Measurements from ENCODE around the gene B3GALT4. TPM values are rescaled to one million over a fixed set of nuclear protein-coding genes. Genes with fewer than 3 reads are reported as not detected.
A peak's percentile ranks its signal among the peaks of the same experiment; 100 is the strongest.

The B3GALT4 gene
- total and polyA plus RNA-seq, 10 donors, result 11.5 to 31.6 (median 24.0) TPM

DNA sequence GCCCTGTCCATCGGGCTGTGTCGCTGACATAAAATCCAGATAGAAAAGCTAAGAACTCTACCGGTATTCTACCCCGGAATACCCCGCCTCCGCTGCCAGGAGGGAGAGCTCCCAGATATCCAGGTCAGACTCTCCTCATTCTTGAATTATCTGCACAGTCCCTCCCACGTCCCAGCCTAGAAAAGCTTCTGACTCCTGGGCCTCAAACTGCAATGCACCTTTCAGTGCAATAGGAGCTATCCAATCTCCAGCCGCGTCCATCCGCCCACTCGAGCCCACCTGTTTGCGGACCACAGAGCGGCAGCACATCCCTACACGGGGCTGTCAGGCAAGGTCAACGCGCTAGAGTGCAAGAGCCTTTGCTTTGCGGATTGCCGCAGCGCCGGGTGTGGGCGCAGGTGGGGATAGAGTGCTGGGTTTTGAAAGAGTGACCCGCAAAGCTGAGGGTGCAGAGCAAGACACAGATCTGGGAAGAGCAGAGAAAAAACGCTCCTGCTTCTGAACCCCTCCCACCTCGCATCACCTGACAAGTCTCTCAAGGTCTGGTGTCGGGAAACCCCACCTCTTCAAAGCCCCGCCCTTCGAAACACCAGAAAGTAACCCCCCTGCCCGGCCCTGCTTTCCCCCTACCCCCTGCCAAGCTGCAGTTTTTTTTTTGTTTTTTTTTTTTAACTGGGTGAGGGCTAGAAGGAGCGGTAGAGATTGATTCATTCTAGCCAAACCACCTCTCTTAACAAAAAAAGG, 35.6 kb downstream of the B3GALT4 start:
- Histone ChIP-seq H3K4me3 (peak overlapping the region; percentile 62 to 98 (median 80)), H3K36me3 (peaks cover 0 to 67% (median 33%) of the 10 kb centered on the region in 6 donors), H3K9me3 (no peaks in the 10 kb centered on the region), H3K27ac (peak overlapping the region; percentile 95 to 100 (median 99)), H3K4me1 (peaks cover 44 to 88% (median 79%) of the 10 kb centered on the region in 6 donors), H3K27me3 (replicated peaks in 1 of 7) (no peaks in the 10 kb centered on the region)
- 9 to 14% (median 9%) methylated on average over 26 to 29 of the region's 29 CpGs for WGBS, 5 donors
- TF ChIP-seq POLR2A (IDR thresholded peaks at IDR 0.05), result no peak
- peak; percentile 22 to 73 (median 71) for TF ChIP-seq POLR2AphosphoS5 (IDR thresholded peaks at IDR 0.05)
- TF ChIP-seq, protein P1, sequence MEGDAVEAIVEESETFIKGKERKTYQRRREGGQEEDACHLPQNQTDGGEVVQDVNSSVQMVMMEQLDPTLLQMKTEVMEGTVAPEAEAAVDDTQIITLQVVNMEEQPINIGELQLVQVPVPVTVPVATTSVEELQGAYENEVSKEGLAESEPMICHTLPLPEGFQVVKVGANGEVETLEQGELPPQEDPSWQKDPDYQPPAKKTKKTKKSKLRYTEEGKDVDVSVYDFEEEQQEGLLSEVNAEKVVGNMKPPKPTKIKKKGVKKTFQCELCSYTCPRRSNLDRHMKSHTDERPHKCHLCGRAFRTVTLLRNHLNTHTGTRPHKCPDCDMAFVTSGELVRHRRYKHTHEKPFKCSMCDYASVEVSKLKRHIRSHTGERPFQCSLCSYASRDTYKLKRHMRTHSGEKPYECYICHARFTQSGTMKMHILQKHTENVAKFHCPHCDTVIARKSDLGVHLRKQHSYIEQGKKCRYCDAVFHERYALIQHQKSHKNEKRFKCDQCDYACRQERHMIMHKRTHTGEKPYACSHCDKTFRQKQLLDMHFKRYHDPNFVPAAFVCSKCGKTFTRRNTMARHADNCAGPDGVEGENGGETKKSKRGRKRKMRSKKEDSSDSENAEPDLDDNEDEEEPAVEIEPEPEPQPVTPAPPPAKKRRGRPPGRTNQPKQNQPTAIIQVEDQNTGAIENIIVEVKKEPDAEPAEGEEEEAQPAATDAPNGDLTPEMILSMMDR (IDR thresholded peaks at IDR 0.05 in 8 of 11, conservative IDR thresholded peaks at IDR 0.05 in 3 of 11), result no peak
- intact Hi-C loops (cut with DNase I; ENCODE audit: low total_unique reads), result no loop called here
- DNase-seq, result peak; percentile 92

DNA sequence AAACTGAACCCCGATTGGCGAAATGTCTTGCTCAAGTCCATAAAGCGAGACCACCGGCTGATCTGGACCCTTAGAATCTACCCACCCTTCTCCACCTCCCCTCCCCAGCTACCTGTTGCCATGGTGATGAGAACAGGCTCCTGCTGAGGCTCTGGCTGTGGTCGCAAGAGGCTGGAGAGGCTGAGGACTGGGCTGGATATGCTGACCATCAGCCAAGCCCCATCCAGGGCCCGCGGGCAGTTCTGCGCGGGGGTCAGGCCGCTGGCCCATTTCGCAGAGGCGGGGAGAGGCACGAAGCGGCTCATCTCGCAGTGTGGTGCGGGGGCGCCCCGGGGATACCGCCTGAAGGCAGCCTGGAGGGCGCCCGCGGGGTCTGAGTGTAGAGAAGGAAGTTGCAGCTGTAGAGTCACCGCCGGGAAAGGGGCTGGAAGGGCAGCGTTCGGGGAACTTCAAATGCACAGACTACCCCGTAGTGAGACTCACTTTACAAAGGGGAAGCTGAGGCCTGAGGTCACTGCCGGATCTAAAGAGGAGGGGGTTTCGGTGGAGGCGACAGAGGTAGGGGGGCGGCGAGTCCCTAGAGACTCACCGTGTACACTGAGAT, 36.3 kb downstream of the B3GALT4 start:
- Histone ChIP-seq H3K27me3 (replicated peaks in 1 of 7) (no peaks in the 10 kb centered on the region), H3K4me1 (peaks cover 45 to 84% (median 77%) of the 10 kb centered on the region in 6 donors), H3K9me3 (no peaks in the 10 kb centered on the region), H3K36me3 (peaks cover 0 to 60% (median 30%) of the 10 kb centered on the region in 6 donors), H3K4me3 (peak overlapping the region; percentile 62 to 98 (median 80)), H3K27ac (peak overlapping the region; percentile 95 to 100 (median 99))
- WGBS, 5 donors, result 0 to 1% (median 0%) methylated on average over 13 to 33 of the region's 33 CpGs
- intact Hi-C loops (cut with DNase I; ENCODE audit: low total_unique reads), result no loop called here
- peak; percentile 94 for DNase-seq
- TF ChIP-seq, protein P1 (IDR thresholded peaks at IDR 0.05 in 8 of 11, conservative IDR thresholded peaks at IDR 0.05 in 3 of 11), result peak in 1 of 11 experiments; percentile 7
- no peak for TF ChIP-seq POLR2A (IDR thresholded peaks at IDR 0.05)

DNA sequence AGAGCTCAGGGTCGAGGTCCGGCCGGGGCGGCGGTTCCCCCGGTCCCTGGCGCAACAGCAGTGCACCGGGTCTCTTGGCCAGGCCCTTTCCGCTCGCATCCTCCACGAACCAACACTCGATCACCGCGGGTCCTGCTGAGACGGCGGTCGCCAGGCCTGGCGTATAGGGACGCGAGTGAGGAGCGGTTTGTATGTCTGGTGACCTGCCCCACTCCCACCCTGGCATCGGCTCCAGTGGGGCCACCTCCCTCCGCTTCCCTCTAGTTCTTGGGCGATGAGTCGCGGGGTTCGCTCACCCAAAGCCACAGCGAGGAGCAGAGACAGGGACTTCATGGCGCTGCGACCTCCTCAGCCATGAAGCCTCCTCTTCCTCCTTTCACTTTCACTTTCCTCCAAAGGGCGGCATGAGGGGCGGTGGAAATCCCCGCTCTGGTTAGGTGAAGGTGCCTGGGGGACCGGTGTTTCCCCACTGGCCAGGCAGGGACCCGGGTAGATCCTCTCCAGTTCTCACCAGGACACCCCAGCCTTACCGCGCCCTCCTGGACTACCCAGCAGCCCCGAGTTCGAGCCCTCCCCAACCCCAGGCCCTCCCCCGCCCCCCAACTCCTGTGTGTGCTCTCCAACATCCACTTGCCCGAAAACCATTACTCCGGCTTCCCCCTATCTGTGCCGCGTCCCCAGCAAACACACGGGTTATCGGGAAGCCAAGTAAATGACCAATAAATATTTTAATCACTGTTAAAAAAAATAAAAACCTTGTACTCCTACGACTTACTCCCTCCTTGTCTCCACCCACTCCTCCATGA, 37.0 kb downstream of the B3GALT4 start, which contains the start of gene TAPBP:
TAPBP (minus strand) TSS at position 370 of the 806 bp plus-strand sequence; CDS start at position 333, 37 bp downstream.
- 0 to 1% (median 1%) methylated on average over 24 to 47 of the region's 47 CpGs for whole genome bisulfite sequencing, 5 donors
- peak within 1 kb of the TSS; percentile 62 to 98 (median 80) for H3K4me3 ChIP-seq
- H3K9me3 ChIP-seq, result no peaks in the 10 kb centered on the region
- peaks cover 52 to 84% (median 77%) of the 10 kb centered on the region in 6 donors for H3K4me1 ChIP-seq
- TF ChIP-seq POLR2A (IDR thresholded peaks at IDR 0.05) (peak in 1 of 3 donors; percentile 55), POLR2AphosphoS5 (IDR thresholded peaks at IDR 0.05) (peak; percentile 89 to 92 (median 91))
- TF ChIP-seq, protein P1 (IDR thresholded peaks at IDR 0.05 in 8 of 11, conservative IDR thresholded peaks at IDR 0.05 in 3 of 11), result no peak
- H3K27ac ChIP-seq, result peak within 1 kb of the TSS; percentile 95 to 100 (median 99)
- no peaks in the 10 kb centered on the region for H3K27me3 ChIP-seq (replicated peaks in 1 of 7)
- intact Hi-C loops (cut with DNase I; ENCODE audit: low total_unique reads), result no loop called here
- DNase-seq, result peak; percentile 92
- peaks cover 2 to 59% (median 30%) of the 10 kb centered on the region in 6 donors for H3K36me3 ChIP-seq

Data from spleen (tissue), 11 donors.